Upper lobe of right lung (tissue), 1 donor: ENCODE data around the gene DOC2A. TPM values are rescaled to one million over a fixed set of nuclear protein-coding genes. Genes with fewer than 3 reads are reported as not detected.
"Not testable (repeated sequence)": the region's sequence is repeated elsewhere in the genome, so short reads cannot be mapped to it uniquely, and the experiment has no call there.

Source experiments
- ATAC-seq: fragments of 200-7000 bp; cut with Tn5 transposase; one replicate; pipeline ENCODE4 v1.9.1; 2020; ENCODE audit warnings: mild to moderate bottlenecking, moderate library complexity
- DNase-seq: peaks from one replicate; pipeline ENCODE4 v3.0.0-alpha.2; 2020
- H3K27ac ChIP-seq: fragments of 200-600 bp; one replicate; pipeline ENCODE4 v1.8.0; 2022
- H3K27me3 ChIP-seq: fragments of 200-600 bp; one replicate; pipeline ENCODE4 v1.8.0; 2022; ENCODE audit warnings: mild to moderate bottlenecking
- H3K36me3 ChIP-seq: fragments of 200-600 bp; one replicate; pipeline ENCODE4 v1.8.0; 2022
- H3K4me1 ChIP-seq: fragments of 200-600 bp; one replicate; pipeline ENCODE4 v1.8.0; 2022
- H3K4me3 ChIP-seq: fragments of 200-600 bp; one replicate; pipeline ENCODE4 v1.8.0; 2022; ENCODE audit warnings: mild to moderate bottlenecking
- H3K9me3 ChIP-seq: fragments of 200-600 bp; one replicate; pipeline ENCODE4 v1.8.0; 2022
- intact Hi-C: fragments of 100-400 bp; cut with DNase I; formaldehyde crosslinking; loops from one replicate; pipeline ENCODE4 v1.11.0; 2022
- total RNA-seq: library from RNA; stranded (reverse); fragmentation: NEBNext Ultra II Directional; extraction: Animal tissue kit (Norgen Biotek cat#: 25700); gene quantifications from one replicate; pipeline ENCODE4 v1.2.1, GENCODE V29; 2021
- TF ChIP-seq, protein P1 (sequence below): fragments of 200-600 bp; IDR thresholded peaks from one replicate; pipeline ENCODE4 v1.8.0; 2022; ENCODE audit warnings: antibody characterized with exemption
- donor health status: DM: no; HTN: yes; CAD: no; lungs with severe emphysema.

DOC2A gene
- total RNA-seq, 1 donor from 2014 or later, result 2.6 TPM

DNA sequence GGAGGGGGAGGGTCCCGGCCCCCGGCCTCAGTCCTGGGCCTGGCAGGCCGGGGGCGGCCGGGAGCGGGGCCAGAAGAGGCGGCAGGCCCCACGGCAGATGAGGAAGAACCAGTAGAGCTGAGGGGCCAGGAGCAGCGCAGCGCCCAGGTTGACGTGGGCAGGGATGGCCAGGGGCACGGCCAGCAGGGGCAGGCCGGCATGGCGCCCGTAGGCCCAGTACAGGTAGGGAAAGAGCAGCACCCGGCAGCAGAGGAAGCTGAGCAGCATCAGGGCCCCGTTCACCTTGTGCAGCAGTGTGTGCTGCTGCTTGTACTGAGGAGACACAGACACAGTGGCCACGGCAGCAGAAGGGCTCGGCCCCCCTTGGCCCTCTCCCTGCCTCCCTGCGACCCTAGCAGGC lies 14.3 kb upstream of the DOC2A start:
- H3K4me1 ChIP-seq, result no peaks in the 10 kb centered on the region
- TF ChIP-seq, protein P1, sequence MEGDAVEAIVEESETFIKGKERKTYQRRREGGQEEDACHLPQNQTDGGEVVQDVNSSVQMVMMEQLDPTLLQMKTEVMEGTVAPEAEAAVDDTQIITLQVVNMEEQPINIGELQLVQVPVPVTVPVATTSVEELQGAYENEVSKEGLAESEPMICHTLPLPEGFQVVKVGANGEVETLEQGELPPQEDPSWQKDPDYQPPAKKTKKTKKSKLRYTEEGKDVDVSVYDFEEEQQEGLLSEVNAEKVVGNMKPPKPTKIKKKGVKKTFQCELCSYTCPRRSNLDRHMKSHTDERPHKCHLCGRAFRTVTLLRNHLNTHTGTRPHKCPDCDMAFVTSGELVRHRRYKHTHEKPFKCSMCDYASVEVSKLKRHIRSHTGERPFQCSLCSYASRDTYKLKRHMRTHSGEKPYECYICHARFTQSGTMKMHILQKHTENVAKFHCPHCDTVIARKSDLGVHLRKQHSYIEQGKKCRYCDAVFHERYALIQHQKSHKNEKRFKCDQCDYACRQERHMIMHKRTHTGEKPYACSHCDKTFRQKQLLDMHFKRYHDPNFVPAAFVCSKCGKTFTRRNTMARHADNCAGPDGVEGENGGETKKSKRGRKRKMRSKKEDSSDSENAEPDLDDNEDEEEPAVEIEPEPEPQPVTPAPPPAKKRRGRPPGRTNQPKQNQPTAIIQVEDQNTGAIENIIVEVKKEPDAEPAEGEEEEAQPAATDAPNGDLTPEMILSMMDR, result no peak
- DNase-seq (no peak), ATAC-seq (no peak)
- no peaks in the 10 kb centered on the region for H3K36me3 ChIP-seq
- H3K27me3 ChIP-seq, result peaks cover 36% of the 10 kb centered on the region
- no peaks in the 10 kb centered on the region for H3K9me3 ChIP-seq
- H3K27ac ChIP-seq, result no peak overlapping the region
- intact Hi-C loops, result no loop called here
- H3K4me3 ChIP-seq, result no peak overlapping the region

DNA sequence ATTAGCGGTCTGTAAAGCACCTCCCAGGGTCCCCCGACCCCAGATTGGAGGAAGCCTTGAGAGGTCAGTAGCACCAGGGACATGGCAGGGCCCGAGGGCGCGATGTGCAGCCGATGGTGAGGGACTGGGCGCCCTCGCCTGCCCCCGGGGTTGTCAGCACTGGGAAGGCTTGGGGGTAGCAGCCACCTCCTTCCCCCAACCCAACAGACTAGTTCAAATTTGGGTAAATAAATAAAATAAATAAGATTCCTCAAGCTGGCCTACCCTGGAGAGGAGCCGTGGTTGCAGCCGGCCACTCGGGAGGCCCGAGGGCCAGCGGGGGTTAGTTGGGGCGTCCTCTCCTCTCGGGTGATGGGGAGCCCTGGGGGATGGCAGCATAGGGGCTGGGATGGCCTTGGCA lies 13.6 kb upstream of the DOC2A start:
- intact Hi-C loops, result no loop called here

DNA sequence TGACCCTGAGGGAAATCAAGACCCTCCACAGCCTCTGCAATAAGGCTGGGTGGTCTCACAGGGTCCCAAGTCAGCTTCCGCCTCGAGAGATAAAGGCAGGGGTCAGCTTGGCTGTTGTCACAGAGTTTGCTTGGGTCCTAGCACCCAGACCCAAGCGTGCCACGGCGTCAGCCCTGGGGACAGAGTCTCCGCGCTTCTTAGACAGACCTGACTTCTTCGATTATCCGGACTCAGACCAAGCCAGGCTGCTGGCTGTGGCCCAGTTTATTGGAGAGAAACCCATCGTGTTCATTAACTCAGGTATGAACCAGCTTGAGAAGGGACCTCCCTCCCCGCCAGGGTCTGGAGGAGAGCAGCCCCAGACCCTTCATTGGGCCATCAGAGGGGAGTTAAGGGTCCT lies 12.8 kb upstream of the DOC2A start:
- peaks cover 20% of the 10 kb centered on the region for H3K27me3 ChIP-seq
- intact Hi-C loops, result no loop called here
- H3K4me1 ChIP-seq, result no peaks in the 10 kb centered on the region
- no peaks in the 10 kb centered on the region for H3K36me3 ChIP-seq
- H3K4me3 ChIP-seq, result no peak overlapping the region
- TF ChIP-seq, protein P1, result no peak
- no peak for DNase-seq
- ATAC-seq, result no peak
- no peak overlapping the region for H3K27ac ChIP-seq
- H3K9me3 ChIP-seq, result no peaks in the 10 kb centered on the region

More for the DNA sequence above, 13.6 kb upstream of the DOC2A start:
- TF ChIP-seq, protein P1, result no peak
- H3K27ac ChIP-seq, result no peak overlapping the region
- DNase-seq, result no peak
- peaks cover 29% of the 10 kb centered on the region for H3K27me3 ChIP-seq
- H3K9me3 ChIP-seq, result no peaks in the 10 kb centered on the region
- no peak overlapping the region for H3K4me3 ChIP-seq
- no peaks in the 10 kb centered on the region for H3K36me3 ChIP-seq
- no peak for ATAC-seq
- no peaks in the 10 kb centered on the region for H3K4me1 ChIP-seq

DNA sequence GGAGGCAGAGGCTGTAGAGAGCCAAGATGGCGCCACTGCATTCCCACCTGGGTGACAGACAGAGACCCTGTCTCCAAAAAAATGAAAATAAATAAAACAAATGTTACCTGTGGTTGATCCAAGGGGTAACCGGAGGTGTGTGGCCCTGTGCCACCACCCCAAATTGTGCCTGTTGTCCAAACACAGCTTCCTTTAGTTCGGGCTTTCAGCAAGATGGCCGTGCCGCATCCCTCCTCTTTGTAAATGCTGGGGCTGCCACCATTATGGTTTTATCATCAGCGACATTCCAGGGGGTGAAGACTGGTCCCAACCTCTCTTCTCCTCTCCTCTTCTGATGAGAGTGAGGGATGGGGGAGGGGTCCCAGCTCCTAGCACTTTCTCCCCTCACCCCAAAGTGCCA lies 12.1 kb upstream of the DOC2A start, which contains the start of gene C16orf92:
Gene C16orf92 (plus strand): TSS at position 312 of the 400 bp plus-strand sequence. CDS start 143 bp downstream, outside the sequence.
- no peak for ATAC-seq
- TF ChIP-seq, protein P1, result no peak
- intact Hi-C loops, result no loop called here

DNA sequence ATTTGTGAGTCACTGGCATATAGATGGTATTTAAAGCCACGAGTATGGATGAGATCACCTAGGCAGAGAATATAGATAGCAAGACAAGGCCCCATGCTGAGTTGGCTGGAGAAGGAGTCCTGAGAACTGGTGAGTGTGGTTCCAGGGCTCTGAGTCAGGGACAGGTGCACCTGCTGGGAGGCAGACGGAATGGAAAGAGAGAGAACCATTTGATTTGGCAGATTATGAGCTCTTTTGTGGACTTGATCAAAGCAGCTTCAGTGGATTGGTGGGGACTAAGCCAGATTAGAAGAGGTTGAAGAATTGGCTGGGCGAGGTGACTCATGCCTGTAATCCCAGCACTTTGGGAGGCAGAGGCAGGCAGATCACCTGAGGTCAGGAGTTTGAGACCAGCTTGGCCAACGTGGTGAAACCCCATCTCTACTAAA lies 7.9 kb upstream of the DOC2A start:
- TF ChIP-seq, protein P1, result no peak
- Histone ChIP-seq H3K27ac (no peak overlapping the region), H3K36me3 (no peaks in the 10 kb centered on the region), H3K9me3 (no peaks in the 10 kb centered on the region), H3K4me1 (no peaks in the 10 kb centered on the region), H3K4me3 (no peak overlapping the region), H3K27me3 (no peaks in the 10 kb centered on the region)
- ATAC-seq (no peak), DNase-seq (no peak)
- intact Hi-C loops, result loop anchor here (10.0 kb wide), 1 partner anchor 324 kb away; no protein-coding TSS in a partner anchor

More for the DNA sequence above, 12.1 kb upstream of the DOC2A start, which contains the start of gene C16orf92:
- H3K9me3 ChIP-seq, result no peaks in the 10 kb centered on the region
- H3K27ac ChIP-seq, result no peak within 1 kb of the TSS
- H3K36me3 ChIP-seq, result no peaks in the 10 kb centered on the region
- H3K4me1 ChIP-seq, result no peaks in the 10 kb centered on the region
- H3K4me3 ChIP-seq, result no peak within 1 kb of the TSS
- peaks cover 18% of the 10 kb centered on the region for H3K27me3 ChIP-seq
- DNase-seq, result no peak

DNA sequence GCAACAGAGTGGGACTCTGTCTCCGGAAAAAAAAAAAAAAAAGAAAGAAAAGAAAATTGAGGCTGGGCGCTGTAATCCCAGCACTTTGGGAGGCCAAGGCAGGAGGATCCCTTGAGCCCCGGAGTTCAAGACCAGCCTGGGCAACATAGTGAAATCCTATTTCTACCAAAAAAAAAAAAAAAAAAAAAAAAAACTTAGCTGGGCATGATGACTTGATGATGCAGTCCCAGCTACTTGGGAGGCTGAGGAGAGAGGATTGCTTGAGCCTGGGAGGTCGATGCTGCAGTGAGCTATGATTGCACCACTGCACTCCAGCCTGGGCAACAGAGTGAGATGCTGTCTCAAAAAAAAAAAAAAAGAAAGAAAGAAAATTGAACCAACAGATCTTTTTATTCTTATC lies 7.1 kb upstream of the DOC2A start:
- H3K36me3 ChIP-seq, ATAC-seq, H3K9me3 ChIP-seq, H3K27ac ChIP-seq, DNase-seq, H3K4me1 ChIP-seq, H3K27me3 ChIP-seq, H3K4me3 ChIP-seq: not testable (repeated sequence)
- intact Hi-C loops, result loop anchor here (10.0 kb wide), 1 partner anchor 323 kb away; no protein-coding TSS in a partner anchor
